IPS DF 4.7 (cell line): ENCODE measurements around the gene HLA-DPA1.

ENCODE experiments used
- DNase-seq: peaks from one replicate; pipeline ENCODE4 v3.0.0-alpha.2; 2013; ENCODE audit warnings: low spot score; ENCODE audit errors: extremely low read depth

The HLA-DPA1 gene

GRCh38 chr6:33018418-33018817 lies 55.0 kb downstream of the HLA-DPA1 start:
- DNase-seq, result no peak

GRCh38 chr6:33017694-33018353 lies 55.6 kb downstream of the HLA-DPA1 start:
- no peak for DNase-seq

GRCh38 chr6:33017018-33017417 lies 56.4 kb downstream of the HLA-DPA1 start:
- DNase-seq, result no peak

GRCh38 chr6:33015798-33016197 lies 57.7 kb downstream of the HLA-DPA1 start:
- DNase-seq, result no peak

GRCh38 chr6:33014841-33015634 lies 58.4 kb downstream of the HLA-DPA1 start:
- peak; percentile 81 for DNase-seq
